HK-2 (cell line): ENCODE measurements around the gene LIME1.

Source experiments
- DNase-seq: peaks from one replicate; pipeline ENCODE4 v3.0.0-alpha.2; 2018; ENCODE audit not compliant: unreplicated experiment

Gene LIME1, protein sequence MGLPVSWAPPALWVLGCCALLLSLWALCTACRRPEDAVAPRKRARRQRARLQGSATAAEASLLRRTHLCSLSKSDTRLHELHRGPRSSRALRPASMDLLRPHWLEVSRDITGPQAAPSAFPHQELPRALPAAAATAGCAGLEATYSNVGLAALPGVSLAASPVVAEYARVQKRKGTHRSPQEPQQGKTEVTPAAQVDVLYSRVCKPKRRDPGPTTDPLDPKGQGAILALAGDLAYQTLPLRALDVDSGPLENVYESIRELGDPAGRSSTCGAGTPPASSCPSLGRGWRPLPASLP

DNA sequence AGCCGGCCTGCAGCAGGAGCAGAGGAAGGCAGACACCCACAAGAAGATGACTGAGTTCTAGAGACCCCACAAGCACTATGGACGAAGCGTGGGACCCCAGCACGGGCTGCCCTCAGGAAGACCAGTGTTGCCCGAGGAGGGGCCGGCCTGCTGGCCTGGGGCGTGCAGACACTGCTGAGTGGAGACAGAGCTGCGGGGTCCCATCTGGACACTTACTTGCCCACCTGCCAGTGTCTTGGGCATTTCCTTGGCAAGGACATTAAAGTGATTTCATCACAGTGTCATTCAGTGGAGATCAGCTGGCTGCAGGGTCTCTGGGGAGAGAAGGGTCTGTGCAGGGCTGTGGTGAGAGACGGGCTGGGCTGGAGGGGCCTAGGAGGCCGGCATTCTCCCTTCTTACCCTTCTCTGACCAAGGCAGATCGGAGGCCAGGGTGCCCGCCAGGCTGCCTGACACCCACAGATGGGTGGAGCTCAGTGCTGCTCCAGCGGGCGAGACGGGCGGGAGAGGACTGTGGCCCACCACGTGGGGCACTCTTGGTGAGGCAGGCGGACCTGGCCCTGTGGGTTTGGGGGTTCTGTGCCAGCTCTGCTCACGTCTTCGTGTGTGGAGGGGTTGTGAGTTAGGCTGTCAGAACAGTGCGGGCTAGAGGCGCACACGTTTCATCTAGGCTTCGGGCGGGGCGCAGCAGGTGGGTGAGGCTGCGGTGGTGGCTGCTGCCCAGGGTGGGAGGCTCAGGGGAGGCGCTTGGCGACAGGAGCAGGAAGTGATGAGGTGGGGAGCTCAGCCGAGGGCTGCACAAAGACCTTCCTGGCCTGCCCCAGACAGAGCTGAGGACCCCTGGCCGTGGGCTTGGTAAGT lies at the start of gene LIME1:
LIME1 (plus strand) TSS at position 806 of the 860 bp plus-strand sequence. CDS start 886 bp downstream, outside the sequence.
- no peak for DNase-seq

DNA sequence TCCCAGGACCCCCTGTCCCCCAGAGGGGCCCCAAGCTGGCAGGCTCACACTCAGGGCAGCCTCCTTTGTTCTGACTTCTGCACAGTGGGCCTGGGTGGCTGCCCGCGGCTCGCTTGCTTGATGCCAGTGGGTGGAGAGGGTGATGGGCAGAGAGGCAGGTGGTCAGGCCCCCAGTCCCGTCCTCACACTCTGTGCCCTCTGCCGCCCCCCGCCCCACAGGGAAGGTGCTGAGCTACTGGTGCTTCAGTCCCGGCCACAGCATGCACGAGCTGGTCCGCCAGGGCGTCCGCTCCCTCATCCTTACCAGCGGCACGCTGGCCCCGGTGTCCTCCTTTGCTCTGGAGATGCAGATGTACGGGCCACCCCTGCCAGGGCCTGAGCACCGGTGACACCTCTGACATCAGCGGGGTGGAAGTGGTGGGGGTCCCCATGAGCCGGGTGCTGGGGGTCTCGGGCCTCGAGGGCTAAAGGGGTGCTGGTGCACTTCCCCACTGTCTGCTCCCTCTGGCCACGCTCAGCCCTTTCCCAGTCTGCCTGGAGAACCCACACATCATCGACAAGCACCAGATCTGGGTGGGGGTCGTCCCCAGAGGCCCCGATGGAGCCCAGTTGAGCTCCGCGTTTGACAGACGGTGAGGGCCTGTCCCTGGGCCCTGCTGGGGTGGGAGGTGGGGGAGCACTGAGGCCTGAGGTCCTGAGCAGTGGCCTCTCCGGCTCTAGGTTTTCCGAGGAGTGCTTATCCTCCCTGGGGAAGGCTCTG lies 48.9 kb upstream of the LIME1 start:
- no peak for DNase-seq

DNA sequence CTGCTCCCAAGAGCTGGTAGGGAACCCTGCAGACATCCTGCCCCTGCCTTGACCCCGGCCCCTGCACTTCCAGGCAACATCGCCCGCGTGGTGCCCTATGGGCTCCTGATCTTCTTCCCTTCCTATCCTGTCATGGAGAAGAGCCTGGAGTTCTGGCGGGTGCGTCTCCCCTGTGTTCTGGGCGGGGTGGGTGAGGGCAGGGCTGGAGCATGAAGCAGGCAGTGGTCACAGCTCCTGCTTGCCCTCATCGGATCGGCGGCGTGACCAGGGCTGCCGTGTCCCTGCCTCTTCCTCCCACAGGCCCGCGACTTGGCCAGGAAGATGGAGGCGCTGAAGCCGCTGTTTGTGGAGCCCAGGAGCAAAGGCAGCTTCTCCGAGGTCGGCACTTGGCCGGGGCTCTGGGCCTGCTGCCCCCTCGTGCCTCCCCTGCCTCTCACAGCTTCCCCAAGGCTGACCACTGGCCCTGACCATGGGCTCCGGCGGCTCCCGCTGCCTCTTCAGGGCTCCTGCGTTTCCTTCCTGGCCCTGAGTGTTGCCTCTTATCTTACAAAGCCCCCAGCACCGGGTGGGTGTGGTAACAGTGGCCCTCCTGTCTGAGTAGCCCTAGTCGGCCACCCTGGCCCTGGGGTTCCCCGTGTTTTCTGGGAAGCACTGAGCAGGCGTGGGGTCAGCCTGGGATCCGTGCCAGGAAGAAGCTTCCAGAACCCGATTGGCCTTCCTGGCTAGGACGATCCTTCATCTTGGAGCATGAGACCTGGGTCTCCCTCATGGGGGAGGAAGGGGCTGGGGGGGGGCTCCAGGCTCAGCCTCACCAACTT lies 48.0 kb upstream of the LIME1 start:
- DNase-seq, result no peak

DNA sequence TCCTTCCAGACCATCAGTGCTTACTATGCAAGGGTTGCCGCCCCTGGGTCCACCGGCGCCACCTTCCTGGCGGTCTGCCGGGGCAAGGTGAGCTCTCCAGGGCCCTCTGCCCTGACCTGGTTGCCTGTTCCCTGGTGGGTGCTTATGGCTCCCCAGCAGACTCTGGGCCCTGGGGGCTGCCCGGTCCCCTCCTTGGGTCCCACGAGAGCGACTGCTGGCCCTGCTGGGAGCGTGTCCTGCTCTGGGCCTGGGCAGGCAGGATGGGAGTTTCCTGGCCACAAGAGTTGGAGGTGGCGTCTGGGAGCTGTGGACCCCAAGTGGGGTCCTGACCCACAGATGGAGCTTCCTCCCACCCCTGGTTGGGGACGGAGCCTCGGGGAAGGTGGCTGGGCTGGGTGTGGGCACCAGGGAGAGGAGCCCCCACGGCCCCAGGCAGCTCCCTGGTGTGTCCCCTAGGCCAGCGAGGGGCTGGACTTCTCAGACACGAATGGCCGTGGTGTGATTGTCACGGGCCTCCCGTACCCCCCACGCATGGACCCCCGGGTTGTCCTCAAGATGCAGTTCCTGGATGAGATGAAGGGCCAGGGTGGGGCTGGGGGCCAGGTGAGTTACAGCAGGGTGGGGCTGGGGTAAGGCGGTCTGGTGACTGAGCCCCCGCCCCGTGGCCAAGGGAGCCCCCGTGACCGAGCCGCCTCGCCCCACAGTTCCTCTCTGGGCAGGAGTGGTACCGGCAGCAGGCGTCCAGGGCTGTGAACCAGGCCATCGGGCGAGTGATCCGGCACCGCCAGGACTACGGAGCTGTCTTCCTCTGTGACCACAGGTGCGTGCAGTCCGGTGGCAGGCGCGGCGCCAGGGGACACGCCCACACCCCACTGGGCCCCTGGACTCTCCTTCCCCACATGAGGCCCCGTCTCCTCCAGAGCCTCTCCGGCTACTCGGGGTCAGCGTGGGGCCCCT lies 47.1 kb upstream of the LIME1 start:
- DNase-seq, result no peak

DNA sequence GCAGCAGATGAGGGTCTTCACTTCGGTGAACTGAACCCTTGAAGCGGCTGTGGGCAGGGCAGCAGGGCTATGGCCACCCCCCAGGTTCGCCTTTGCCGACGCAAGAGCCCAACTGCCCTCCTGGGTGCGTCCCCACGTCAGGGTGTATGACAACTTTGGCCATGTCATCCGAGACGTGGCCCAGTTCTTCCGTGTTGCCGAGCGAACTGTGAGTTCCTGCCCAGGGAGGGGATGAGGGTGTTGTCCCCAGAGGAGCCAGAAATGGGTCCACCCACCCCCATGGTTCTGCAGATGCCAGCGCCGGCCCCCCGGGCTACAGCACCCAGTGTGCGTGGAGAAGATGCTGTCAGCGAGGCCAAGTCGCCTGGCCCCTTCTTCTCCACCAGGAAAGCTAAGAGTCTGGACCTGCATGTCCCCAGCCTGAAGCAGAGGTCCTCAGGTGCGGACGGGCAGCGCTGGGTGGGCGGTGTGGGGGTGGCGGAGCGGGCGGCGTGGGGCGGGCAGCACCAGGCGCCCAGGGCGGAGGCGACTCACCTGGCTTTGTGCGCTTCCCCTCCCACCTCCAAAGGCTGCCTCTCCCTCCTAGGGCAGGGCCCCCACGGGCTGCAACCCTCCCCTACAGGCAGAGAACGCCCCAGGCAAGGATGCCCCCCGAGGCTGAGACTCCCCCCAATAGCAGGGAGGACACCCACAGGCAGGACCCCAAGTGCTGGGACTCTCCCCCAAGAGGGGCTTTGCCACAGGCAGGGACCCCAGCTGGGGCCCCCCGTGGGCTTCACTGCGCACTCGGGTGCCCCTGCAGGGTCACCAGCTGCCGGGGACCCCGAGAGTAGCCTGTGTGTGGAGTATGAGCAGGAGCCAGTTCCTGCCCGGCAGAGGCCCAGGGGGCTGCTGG lies 46.2 kb upstream of the LIME1 start:
- DNase-seq, result no peak

DNA sequence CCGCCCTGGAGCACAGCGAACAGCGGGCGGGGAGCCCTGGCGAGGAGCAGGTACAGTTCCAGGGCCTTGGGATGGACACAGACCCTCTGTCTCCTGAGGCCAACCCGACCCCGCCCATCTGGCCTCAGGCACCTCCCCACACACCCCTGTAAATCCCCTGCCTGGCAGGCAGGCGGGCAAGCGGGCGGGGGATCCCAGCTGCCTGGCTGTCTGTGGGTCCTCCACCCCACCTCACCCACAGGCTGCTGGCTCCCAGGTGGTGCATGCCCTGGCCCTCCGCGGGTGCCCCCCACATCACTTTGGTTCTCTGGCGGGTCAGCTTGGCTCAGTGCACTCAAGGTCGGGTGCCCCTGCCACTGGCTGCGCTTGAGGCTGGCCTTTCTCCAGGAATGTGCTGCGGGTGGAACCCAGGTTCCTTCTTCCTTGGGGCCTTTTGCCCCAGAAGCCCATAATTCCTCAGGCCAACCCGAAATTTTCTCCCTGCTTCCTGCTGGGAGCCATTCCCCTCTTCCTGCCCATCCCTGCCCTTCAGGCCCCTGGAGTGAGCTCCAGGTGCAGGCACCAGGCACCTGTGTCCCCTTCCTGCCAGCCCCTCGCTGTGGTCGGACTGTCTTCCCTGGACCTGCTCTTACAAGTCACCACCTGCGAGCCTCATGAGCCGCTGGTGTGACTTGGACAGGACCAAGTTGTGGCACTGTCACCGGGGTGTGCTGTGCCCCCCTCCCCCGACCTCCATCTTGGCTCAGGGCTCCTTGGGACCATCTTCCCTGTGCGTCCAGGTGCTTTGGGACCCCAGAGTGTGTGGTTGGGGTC lies 45.4 kb upstream of the LIME1 start:
- DNase-seq, result no peak

DNA sequence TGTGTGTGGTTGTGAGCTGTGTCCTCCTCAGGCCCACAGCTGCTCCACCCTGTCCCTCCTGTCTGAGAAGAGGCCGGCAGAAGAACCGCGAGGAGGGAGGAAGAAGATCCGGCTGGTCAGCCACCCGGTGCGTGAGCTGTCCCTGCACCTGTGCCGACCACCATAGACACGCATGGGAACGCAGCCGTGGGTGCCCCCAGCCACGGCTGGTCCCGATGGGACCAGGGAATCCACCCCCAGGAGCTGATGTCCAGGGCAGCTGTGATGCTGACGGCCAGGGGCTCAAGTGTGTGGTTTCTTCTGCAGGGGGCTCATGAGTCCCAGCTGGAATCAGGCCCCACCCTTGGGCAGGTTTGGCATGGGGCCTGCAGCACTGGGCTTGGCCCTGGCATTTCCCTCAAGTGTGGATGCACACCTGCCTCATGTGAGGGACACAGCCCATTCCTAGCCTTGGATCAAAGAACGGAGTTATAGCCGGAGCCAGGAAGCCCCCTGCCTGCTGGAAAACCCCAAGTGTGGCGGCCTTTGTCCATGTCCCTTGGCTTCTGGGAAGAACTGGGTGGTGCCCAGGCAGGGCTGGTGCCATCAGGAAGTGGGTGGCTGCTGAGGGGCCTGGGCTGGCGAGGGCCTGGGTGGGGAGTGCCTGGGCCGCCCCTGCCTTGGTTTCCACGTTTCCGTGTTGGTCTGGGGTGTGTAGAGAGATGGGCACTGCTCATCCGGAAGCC lies 44.6 kb upstream of the LIME1 start:
- DNase-seq, result no peak

DNA sequence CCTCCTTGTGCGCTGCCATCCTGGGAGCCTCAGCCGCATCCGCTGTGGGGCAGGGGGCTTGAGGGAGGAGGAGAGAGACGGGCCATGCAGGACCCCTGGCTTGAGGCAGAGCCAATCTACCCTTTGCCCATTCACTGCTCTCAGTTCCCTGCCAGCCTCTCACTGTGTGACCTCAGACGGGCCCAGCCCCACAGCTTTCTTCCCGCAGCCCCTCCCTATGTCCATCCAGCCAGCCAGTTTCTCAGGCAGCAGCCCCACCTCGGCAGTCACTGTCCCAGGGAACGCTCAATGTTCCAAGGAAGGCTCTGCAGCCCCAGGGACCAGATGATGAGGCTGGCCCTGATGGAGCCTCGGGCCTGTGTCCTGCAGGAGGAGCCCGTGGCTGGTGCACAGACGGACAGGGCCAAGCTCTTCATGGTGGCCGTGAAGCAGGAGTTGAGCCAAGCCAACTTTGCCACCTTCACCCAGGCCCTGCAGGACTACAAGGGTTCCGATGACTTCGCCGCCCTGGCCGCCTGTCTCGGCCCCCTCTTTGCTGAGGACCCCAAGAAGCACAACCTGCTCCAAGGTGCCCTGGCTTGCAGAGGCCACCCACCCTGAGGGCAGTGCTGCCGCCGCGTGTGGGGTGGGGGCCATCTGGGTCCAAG lies 43.9 kb upstream of the LIME1 start:
- no peak for DNase-seq

DNA sequence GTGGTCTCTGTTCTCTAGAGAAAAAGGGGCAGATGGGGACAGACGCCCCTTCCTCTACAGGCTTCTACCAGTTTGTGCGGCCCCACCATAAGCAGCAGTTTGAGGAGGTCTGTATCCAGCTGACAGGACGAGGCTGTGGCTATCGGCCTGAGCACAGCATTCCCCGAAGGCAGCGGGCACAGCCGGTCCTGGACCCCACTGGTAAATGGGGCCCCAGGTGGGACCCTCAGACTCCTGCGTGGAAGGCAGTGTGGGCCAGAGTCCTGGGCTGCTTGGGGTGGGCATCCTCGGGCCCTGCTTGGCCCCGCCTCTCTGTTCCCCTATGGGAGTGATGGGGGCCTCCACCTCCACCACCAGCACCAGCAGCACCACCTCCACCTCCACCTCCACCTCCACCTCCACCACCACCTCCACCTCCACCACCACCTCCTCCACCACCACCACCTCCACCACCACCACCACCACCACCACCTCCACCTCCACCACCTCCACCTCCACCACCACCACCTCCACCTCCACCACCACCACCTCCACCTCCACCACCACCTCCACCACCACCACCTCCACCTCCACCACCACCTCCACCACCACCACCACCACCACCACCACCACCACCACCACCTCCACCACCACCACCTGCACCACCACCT lies 43.3 kb upstream of the LIME1 start:
- no peak for DNase-seq

DNA sequence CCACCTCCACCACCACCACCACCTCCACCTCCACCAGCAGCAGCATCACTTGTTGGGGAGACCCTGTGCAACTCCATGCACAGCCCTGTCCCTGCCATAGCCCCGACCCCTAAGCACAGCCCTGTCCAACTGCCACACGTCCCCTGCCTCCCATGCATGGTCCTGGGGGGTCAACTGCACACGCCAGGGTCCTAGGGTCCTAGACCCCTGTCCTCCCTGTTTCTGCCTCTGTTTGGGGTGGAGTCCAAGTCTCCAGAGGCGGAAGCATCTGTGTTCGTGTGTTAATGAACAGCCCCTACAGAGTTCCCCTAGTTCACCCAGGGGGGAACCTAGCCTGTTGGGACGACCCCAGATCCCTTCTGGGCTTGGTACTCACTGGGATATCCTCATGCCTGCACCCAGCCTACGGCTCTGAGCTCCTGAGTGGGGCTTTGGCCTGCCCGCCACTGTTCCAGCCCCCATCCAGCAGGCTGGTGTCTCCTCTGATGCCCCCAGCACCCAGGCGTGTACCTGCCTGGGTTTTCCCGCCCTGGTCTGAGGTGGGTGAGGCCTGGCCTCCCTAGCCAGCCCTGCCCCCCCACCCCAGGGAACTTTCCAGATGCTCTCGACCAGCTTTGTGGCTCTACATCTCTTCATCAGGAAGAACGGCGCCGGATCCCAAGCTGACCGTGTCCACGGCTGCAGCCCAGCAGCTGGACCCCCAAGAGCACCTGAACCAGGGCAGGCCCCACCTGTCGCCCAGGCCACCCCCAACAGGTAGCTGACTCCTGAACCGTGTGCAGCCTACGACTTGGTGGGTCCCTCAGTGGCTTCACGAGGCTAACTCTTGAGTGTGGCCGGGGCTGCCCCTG lies 42.5 kb upstream of the LIME1 start:
- no peak for DNase-seq

DNA sequence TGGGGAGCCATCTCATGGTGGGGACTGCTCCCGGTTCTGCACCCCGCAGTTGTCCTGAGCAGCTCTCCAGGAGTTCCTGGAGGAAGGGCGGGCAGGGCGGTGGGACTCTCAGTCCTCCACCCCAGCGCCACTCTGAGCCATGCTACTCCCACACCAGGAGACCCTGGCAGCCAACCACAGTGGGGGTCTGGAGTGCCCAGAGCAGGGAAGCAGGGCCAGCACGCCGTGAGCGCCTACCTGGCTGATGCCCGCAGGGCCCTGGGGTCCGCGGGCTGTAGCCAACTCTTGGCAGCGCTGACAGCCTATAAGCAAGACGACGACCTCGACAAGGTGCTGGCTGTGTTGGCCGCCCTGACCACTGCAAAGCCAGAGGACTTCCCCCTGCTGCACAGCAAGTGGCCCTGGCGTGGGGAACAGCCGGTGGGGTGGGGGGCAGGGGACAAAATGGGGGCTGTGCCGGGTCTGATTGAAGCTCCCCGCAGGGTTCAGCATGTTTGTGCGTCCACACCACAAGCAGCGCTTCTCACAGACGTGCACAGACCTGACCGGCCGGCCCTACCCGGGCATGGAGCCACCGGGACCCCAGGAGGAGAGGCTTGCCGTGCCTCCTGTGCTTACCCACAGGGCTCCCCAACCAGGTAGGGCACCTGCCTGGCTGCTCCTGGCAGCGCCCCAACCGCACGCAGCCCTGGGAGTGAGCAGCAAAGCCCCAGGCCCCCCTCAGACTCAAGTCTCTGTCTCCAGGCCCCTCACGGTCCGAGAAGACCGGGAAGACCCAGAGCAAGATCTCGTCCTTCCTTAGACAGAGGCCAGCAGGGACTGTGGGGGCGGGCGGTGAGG lies 41.7 kb upstream of the LIME1 start:
- DNase-seq, result no peak

DNA sequence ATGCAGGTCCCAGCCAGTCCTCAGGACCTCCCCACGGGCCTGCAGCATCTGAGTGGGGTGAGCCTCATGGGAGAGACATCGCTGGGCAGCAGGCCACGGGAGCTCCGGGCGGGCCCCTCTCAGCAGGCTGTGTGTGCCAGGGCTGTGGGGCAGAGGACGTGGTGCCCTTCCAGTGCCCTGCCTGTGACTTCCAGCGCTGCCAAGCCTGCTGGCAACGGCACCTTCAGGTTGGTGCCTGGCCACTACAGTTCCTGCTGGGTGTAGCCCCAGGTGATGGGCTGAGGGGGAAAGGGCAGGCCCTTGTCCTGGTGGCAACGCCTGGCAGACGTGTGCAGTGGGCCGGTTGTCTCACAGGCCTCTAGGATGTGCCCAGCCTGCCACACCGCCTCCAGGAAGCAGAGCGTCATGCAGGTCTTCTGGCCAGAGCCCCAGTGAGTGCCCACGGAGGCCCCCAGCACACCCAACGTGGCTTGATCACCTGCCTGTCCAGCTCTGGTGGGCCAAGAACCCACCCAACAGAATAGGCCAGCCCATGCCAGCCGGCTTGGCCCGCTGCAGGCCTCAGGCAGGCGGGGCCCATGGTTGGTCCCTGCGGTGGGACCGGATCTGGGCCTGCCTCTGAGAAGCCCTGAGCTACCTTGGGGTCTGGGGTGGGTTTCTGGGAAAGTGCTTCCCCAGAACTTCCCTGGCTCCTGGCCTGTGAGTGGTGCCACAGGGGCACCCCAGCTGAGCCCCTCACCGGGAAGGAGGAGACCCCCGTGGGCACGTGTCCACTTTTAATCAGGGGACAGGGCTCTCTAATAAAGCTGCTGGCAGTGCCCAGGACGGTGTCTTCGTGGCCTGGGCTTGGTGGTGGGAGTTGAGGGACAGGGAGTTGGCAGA lies 40.8 kb upstream of the LIME1 start:
- DNase-seq, result no peak

DNA sequence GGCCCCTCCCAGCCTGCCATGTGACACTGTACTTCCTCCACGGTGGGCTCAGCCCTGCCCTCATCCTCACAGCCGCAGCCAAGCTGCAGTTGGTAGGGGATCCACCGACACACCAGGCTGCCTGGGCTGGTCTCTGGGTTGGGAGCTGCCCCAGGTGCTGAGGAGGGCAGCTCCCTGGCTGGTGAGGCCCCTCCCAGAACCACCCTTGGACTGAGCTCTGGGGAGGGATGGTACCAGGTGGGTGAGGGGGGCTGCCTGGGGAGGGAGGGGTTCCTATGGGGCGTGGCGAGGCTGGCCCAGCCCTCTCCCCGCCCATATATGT lies 40.2 kb upstream of the LIME1 start:
- DNase-seq, result peak; percentile 78
